Astrocyte (in vitro differentiated cells and primary cell): ENCODE results near the gene IFNA21. TPM values are rescaled to one million over a fixed set of nuclear protein-coding genes. Genes with fewer than 3 reads are reported as not detected.

Experiments
- DNase-seq: peaks from one replicate; pipeline ENCODE4 v3.0.0-alpha.2; 2010; ENCODE audit warnings: low read depth
- FAIRE-seq: peaks from 2 replicates; lab custom pipeline; 2011; peaks lifted over from hg19 to GRCh38; lab: Jason Lieb, UNC
- H2AFZ ChIP-seq: 2 replicates; pipeline ENCODE4 v1.6.0; 2012; ENCODE audit warnings: low read depth, low read length, inconsistent platforms
- H3K27ac ChIP-seq: 2 replicates; pipeline ENCODE4 v1.5.1; 2011; ENCODE audit warnings: low read depth, low read length, inconsistent platforms
- H3K27me3 ChIP-seq: 2 replicates; pipeline ENCODE4 v1.6.0; 2011; ENCODE audit warnings: low read length, inconsistent platforms; ENCODE audit not compliant: insufficient read depth
- H3K36me3 ChIP-seq: 2 replicates; pipeline ENCODE4 v1.5.1; 2011; ENCODE audit warnings: low read length, inconsistent platforms; ENCODE audit not compliant: insufficient read depth
- H3K4me1 ChIP-seq: 2 replicates; pipeline ENCODE4 v1.5.1; 2011; ENCODE audit warnings: low read length, inconsistent platforms; ENCODE audit not compliant: insufficient read depth
- H3K4me2 ChIP-seq: 2 replicates; pipeline ENCODE4 v1.6.0; 2012; ENCODE audit warnings: low read length, inconsistent platforms
- H3K4me3 ChIP-seq: 2 replicates; pipeline ENCODE4 v1.5.1; 2011; ENCODE audit warnings: low read depth, mild to moderate bottlenecking, low read length, inconsistent platforms; ENCODE audit not compliant: insufficient read depth
- H3K79me2 ChIP-seq: 2 replicates; pipeline ENCODE4 v1.6.0; 2012; ENCODE audit warnings: mild to moderate bottlenecking, low read length, inconsistent platforms; ENCODE audit not compliant: insufficient read depth
- H3K9ac ChIP-seq: 2 replicates; pipeline ENCODE4 v1.6.0; 2012; ENCODE audit warnings: mild to moderate bottlenecking, low read length, inconsistent platforms
- H3K9me3 ChIP-seq: 2 replicates; pipeline ENCODE4 v1.5.1; 2012; ENCODE audit warnings: low read depth, mild to moderate bottlenecking, low read length, inconsistent platforms; ENCODE audit not compliant: insufficient read depth
- H4K20me1 ChIP-seq: 2 replicates; pipeline ENCODE4 v1.6.0; 2012; ENCODE audit warnings: low read length, inconsistent platforms; ENCODE audit not compliant: insufficient read depth
- H3K27ac Mint-ChIP-seq: one replicate; pipeline ENCODE4 v1.8.0; 2021; ENCODE audit warnings: mild to moderate bottlenecking, mixed read lengths; ENCODE audit not compliant: unreplicated experiment
- H3K27me3 Mint-ChIP-seq: one replicate; pipeline ENCODE4 v1.8.0; 2021; ENCODE audit warnings: low read depth, mixed read lengths; ENCODE audit not compliant: unreplicated experiment
- H3K36me3 Mint-ChIP-seq: one replicate; pipeline ENCODE4 v1.8.0; 2021; ENCODE audit warnings: low read depth, mixed read lengths; ENCODE audit not compliant: unreplicated experiment
- H3K4me1 Mint-ChIP-seq: one replicate; pipeline ENCODE4 v1.8.0; 2021; ENCODE audit warnings: low read depth, mixed read lengths; ENCODE audit not compliant: unreplicated experiment
- H3K4me3 Mint-ChIP-seq: one replicate; pipeline ENCODE4 v1.8.0; 2021; ENCODE audit warnings: mild to moderate bottlenecking, moderate library complexity, mixed read lengths; ENCODE audit not compliant: unreplicated experiment
- H3K9me3 Mint-ChIP-seq: one replicate; pipeline ENCODE4 v1.8.0; 2021; ENCODE audit warnings: mild to moderate bottlenecking, mixed read lengths; ENCODE audit not compliant: unreplicated experiment
- EZH2 ChIP-seq: IDR thresholded peaks from 2 replicates; pipeline ENCODE4 v1.6.1; 2012; ENCODE audit warnings: mild to moderate bottlenecking, low read length, inconsistent platforms; ENCODE audit not compliant: insufficient read depth
- total RNA-seq: library from RNA; stranded (reverse); gene quantifications from 2 replicates; pipeline ENCODE4 v1.2.1, GENCODE V29; 2021
- TF ChIP-seq, protein P1 (sequence below): IDR thresholded peaks from 2 replicates; pipeline ENCODE4 v1.5.1; 2011; ENCODE audit warnings: low read depth, mild to moderate bottlenecking, inconsistent platforms, low read length, moderate library complexity; ENCODE audit not compliant: insufficient read depth

IFNA21 gene
- total RNA-seq, 1 donor from 2014 or later = not detected

DNA sequence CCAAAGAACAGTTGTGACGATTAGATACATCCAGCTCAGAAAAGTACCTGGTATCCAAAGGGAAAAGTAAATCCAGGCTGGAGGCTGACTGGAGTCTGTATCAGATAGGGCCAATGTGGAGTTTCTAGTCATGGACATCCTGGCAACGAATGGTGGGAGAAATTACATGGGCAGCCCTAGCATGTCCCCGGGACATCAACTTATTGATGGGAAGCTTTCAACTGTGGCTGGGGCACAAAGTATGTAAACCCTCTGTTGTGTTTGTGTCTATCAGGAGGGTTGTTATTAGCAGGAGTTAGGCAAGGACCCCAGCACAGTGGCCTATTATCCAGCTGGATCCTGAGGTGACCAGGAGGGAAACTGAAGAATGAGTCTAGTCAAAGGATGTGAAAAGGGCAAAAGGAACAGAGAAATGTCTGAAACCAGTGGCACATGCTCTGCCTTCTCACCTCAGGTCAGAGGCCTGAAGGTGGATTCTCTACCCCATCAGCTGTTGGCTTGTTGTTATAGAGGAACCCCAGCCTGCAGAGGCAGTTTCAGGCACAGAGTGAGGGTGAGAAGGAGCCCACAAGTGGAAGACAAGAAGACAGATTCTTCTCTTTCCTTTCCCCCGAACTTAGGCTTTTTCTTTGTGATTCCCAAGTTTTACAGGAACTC, 44.7 kb downstream of the IFNA21 start:
- H3K36me3 ChIP-seq = no peaks in the 10 kb centered on the region
- Mint-ChIP-seq H3K27me3 (no peaks in the 10 kb centered on the region), H3K27ac (no peak overlapping the region), H3K4me1 (peaks cover 3% of the 10 kb centered on the region), H3K4me3 (no peak overlapping the region), H3K36me3 (no peaks in the 10 kb centered on the region), H3K9me3 (peaks cover 2% of the 10 kb centered on the region)
- DNase-seq (no peak), FAIRE-seq (no peak)
- no peaks in the 10 kb centered on the region for H3K27me3 ChIP-seq
- TF ChIP-seq EZH2 = no peak
- TF ChIP-seq, protein P1, sequence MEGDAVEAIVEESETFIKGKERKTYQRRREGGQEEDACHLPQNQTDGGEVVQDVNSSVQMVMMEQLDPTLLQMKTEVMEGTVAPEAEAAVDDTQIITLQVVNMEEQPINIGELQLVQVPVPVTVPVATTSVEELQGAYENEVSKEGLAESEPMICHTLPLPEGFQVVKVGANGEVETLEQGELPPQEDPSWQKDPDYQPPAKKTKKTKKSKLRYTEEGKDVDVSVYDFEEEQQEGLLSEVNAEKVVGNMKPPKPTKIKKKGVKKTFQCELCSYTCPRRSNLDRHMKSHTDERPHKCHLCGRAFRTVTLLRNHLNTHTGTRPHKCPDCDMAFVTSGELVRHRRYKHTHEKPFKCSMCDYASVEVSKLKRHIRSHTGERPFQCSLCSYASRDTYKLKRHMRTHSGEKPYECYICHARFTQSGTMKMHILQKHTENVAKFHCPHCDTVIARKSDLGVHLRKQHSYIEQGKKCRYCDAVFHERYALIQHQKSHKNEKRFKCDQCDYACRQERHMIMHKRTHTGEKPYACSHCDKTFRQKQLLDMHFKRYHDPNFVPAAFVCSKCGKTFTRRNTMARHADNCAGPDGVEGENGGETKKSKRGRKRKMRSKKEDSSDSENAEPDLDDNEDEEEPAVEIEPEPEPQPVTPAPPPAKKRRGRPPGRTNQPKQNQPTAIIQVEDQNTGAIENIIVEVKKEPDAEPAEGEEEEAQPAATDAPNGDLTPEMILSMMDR = no peak
- no peaks in the 10 kb centered on the region for H3K79me2 ChIP-seq
- no peak overlapping the region for H3K4me3 ChIP-seq
- no peaks in the 10 kb centered on the region for H3K9me3 ChIP-seq
- H3K9ac ChIP-seq = no peak overlapping the region
- no peak overlapping the region for H3K27ac ChIP-seq
- no peaks in the 10 kb centered on the region for H3K4me1 ChIP-seq
- H4K20me1 ChIP-seq = no peaks in the 10 kb centered on the region
- no peak overlapping the region for H3K4me2 ChIP-seq
- no peak overlapping the region for H2AFZ ChIP-seq

DNA sequence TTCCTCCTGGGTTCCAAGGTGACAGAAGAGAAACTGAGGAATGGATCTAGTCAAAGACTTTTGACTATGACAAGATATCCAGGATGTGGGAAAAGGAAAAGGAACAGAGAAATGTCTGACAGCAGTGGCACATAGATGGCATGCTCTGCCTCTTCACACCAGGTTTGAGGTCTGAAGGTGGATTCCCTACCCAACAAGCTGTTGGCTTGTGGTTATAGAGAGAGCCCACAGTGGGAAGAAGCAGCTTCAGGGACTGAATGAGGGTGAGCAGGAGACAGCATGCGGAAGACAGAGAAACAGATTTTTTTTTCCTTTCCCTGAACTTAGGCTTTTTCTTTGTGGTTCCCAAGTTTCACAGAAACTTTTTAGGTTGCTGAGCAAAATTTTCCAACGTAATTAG, 45.4 kb downstream of the IFNA21 start:
- H3K27me3 Mint-ChIP-seq = no peaks in the 10 kb centered on the region
- no peak overlapping the region for H3K27ac ChIP-seq
- H3K4me3 Mint-ChIP-seq = no peak overlapping the region
- H3K9me3 Mint-ChIP-seq = peaks cover 2% of the 10 kb centered on the region
- H3K79me2 ChIP-seq = no peaks in the 10 kb centered on the region
- H3K36me3 Mint-ChIP-seq = no peaks in the 10 kb centered on the region
- no peak for FAIRE-seq
- no peak overlapping the region for H3K4me2 ChIP-seq
- no peak overlapping the region for H3K9ac ChIP-seq
- DNase-seq = no peak
- no peaks in the 10 kb centered on the region for H3K9me3 ChIP-seq
- no peak overlapping the region for H3K4me3 ChIP-seq
- no peak overlapping the region for H3K27ac Mint-ChIP-seq
- no peaks in the 10 kb centered on the region for H4K20me1 ChIP-seq
- no peaks in the 10 kb centered on the region for H3K36me3 ChIP-seq
- H3K4me1 Mint-ChIP-seq = peaks cover 3% of the 10 kb centered on the region
- no peaks in the 10 kb centered on the region for H3K27me3 ChIP-seq
- no peaks in the 10 kb centered on the region for H3K4me1 ChIP-seq
- no peak for TF ChIP-seq EZH2
- no peak overlapping the region for H2AFZ ChIP-seq

DNA sequence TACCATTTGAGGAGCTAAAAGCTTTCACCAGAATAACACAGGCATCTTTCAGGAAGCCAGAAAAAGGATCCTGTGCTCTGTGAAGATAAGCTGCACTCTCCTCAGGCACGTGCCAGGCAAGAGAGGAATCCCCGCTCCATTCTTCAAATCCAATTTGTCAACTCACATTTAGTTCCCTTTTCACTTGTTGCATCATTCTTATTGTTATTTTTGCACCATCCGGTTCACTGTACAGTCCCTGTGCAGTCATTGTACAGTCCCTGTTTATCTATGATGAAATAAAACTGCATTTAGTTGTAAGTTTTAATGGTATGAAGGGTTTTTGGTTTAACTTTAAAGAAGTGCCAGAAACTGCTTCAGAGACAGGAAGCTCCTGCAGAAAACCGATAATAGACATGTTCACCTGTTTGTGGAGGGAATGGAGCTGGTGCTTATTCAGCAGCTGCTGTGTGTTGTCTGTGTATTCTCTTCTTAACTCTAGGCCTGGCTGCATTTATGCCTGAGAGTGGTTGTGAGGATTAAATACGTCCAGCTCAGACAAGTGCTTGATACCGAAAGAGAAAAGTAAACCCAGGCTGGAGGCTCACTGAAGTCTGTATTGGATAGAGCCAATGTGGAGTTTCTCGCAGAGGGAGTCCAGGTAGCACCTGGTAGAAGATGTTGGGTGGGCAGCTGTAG, 47.2 kb downstream of the IFNA21 start:
- H3K4me2 ChIP-seq = no peak overlapping the region
- H3K27ac Mint-ChIP-seq = no peak overlapping the region
- no peaks in the 10 kb centered on the region for H4K20me1 ChIP-seq
- H3K4me1 ChIP-seq = no peaks in the 10 kb centered on the region
- no peaks in the 10 kb centered on the region for H3K9me3 ChIP-seq
- no peaks in the 10 kb centered on the region for H3K36me3 Mint-ChIP-seq
- H3K27me3 Mint-ChIP-seq = no peaks in the 10 kb centered on the region
- no peak overlapping the region for H3K4me3 ChIP-seq
- H3K4me3 Mint-ChIP-seq = no peak overlapping the region
- no peaks in the 10 kb centered on the region for H3K36me3 ChIP-seq
- H3K27me3 ChIP-seq = no peaks in the 10 kb centered on the region
- H3K9ac ChIP-seq = no peak overlapping the region
- H3K27ac ChIP-seq = no peak overlapping the region
- FAIRE-seq (no peak), DNase-seq (no peak)
- no peak for TF ChIP-seq EZH2
- TF ChIP-seq, protein P1 = no peak
- no peaks in the 10 kb centered on the region for H3K79me2 ChIP-seq
- peaks cover 2% of the 10 kb centered on the region for H3K9me3 Mint-ChIP-seq
- no peak overlapping the region for H2AFZ ChIP-seq
- H3K4me1 Mint-ChIP-seq = peaks cover 3% of the 10 kb centered on the region

Other genes starting within 250 kb of the IFNA21 start
- 1.9 and 2.1 TPM in 2 replicates for gene HACD4, start 135.0 kb downstream of the IFNA21 start, total RNA-seq
- gene IFNB1, start 88.7 kb downstream of the IFNA21 start, total RNA-seq = 2.5 and 3.2 TPM in 2 replicates
- not detected in 2 replicates for gene IFNW1, start 24.8 kb downstream of the IFNA21 start, total RNA-seq
- not detected in 2 replicates for gene IFNA4, start 20.9 kb upstream of the IFNA21 start, total RNA-seq
- gene IFNA7, start 35.5 kb upstream of the IFNA21 start, total RNA-seq = not detected in 2 replicates
- gene IFNA10, start 40.5 kb upstream of the IFNA21 start, total RNA-seq = not detected in 2 replicates
- not detected in 2 replicates for gene IFNA16, start 50.7 kb upstream of the IFNA21 start, total RNA-seq
- not detected in 2 replicates for gene IFNA17, start 61.6 kb upstream of the IFNA21 start, total RNA-seq
- gene IFNA14, start 73.3 kb upstream of the IFNA21 start, total RNA-seq = not detected in 2 replicates
- not detected in 2 replicates for gene IFNA5, start 138.7 kb upstream of the IFNA21 start, total RNA-seq
- 30.3 and 30.4 TPM in 2 replicates for gene KLHL9, start 168.7 kb upstream of the IFNA21 start, total RNA-seq
- gene IFNA6, start 184.2 kb upstream of the IFNA21 start, total RNA-seq = not detected in 2 replicates
- not detected in 2 replicates for gene IFNA13, start 201.4 kb upstream of the IFNA21 start, total RNA-seq
- not detected in 2 replicates for gene IFNA2, start 218.7 kb upstream of the IFNA21 start, total RNA-seq
- gene IFNA8, start 242.5 kb upstream of the IFNA21 start, total RNA-seq = not detected in 2 replicates